H1 (cell line): ENCODE results near the gene ZSCAN5A.
"Not testable (repeated sequence)": the region's sequence is repeated elsewhere in the genome, so short reads cannot be mapped to it uniquely, and the experiment has no call there.

Experiments used
- ATF2 ChIP-seq: IDR thresholded peaks from 2 replicates; pipeline ENCODE4 v1.6.1; 2012; ENCODE audit warnings: low read length, inconsistent platforms
- CTCF ChIP-seq, 3 experiments: IDR thresholded peaks; 1 replicate in 2 of 3; 2 replicates in 1 of 3; pipeline versions ENCODE4 v1.5.1 to v1.6.1; 2011; ENCODE audit warnings: low read length in 3 of 3, mild to moderate bottlenecking in 3 of 3, inconsistent platforms in 2 of 3, low read depth in 1 of 3, moderate library complexity in 1 of 3; ENCODE audit not compliant: insufficient read depth in 1 of 3; ENCODE audit errors: control extremely low read depth in 1 of 3
- EP300 ChIP-seq, 2 experiments: IDR thresholded peaks; 1 replicate in 1 of 2; 2 replicates in 1 of 2; pipeline ENCODE4 v1.6.1; 2011 to 2012; ENCODE audit warnings: low read depth in 2 of 2, low read length in 2 of 2, mild to moderate bottlenecking in 2 of 2, borderline replicate concordance in 1 of 2, inconsistent platforms in 1 of 2, moderate library complexity in 1 of 2
- JUN ChIP-seq: IDR thresholded peaks from 2 replicates; pipeline ENCODE4 v1.6.1; 2011; ENCODE audit warnings: low read depth, mild to moderate bottlenecking, improper control_type of control experiment, low read length
- RAD21 ChIP-seq, 2 experiments: IDR thresholded peaks in 1 of 2; conservative IDR thresholded peaks in 1 of 2; 2 replicates each; pipeline ENCODE4 v1.6.1; 2011; ENCODE audit warnings: low read depth in 2 of 2, low read length in 2 of 2, improper control_type of control experiment in 1 of 2, inconsistent platforms in 1 of 2, mild to moderate bottlenecking in 1 of 2, moderate library complexity in 1 of 2

GRCh38 chr19:56307062-56307461 is 7.6 kb downstream of the ZSCAN5A start:
- not testable (repeated sequence) for TF ChIP-seq RAD21 (IDR thresholded peaks at IDR 0.05 in 1 of 2, conservative IDR thresholded peaks at IDR 0.05 in 1 of 2; ENCODE audit: low read depth in 2 of 2, low read length in 2 of 2); CTCF (IDR thresholded peaks at IDR 0.05; ENCODE audit: control extremely low read depth in 1 of 3, insufficient read depth in 1 of 3, low read depth in 1 of 3, low read length in 3 of 3); EP300 (IDR thresholded peaks at IDR 0.05; ENCODE audit: borderline replicate concordance in 1 of 2, low read depth in 2 of 2, low read length in 2 of 2); ATF2; JUN
